ENCODE data around the gene LY6G6D.
A peak's percentile ranks its signal among the peaks of the same experiment; 100 is the strongest.

Gene LY6G6D

DNA sequence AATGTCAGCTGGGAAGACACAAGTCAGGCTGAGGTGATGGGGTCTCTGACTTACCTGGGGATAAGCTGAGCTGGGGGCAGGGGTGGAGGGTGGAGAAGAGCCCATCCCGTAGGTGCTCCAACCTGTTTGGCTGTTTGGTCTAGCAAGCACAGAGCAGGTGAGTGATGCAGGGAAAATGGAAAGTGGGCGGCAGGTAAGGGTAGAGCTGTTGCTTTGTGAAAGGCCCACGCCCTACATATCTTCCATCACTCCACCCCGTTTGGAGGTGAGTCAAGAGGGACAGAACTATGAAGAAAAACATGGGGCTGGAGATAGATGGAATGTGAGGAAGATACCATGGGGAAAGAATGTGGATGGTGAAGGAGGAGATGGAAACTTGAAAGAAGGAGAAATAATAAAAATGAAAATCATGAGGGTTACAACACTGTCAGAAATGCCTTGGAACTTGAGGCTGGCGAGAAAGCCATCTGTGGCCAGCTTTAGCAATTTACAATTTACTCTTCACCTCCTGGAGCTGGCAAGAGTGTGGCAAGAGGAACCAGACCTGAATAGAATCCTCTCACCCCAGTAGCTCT is 5.1 kb downstream of the LY6G6D start:
- DNase-seq (ENCODE audit: low read depth): no peak

DNA sequence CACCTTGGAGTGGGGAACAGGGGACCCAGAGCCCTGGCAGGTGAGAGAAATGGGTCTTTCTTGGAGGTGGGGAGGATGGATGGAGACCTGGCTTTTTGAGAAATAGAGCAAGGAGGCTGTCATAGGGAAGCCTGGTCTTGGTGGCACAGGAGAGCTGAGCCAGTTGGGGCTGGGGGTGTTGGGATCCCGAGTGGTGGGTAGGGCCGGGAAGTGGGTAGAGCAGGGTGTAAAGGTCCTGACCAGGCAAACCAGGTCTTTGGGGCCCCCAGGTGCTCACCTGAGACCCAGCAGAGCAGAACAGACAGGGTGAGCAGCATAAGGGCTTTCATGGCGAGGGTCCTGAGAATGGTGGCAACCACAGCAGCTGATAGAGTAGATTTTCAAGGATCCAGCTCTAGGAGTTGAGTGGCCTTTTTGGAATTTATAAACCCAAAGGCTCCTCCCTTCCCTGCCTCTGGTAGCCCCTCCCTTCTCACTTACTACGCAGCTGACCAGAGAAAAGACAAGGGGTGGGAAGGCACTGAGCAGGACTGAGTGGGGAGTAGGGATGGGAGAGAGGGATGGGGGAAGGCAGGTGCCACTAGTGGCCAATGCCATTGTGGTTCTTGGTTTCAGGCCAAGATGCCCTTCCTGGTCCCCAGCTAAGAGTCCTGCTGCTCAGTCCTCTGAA is 6.3 kb downstream of the LY6G6D start, which contains the start of gene LY6G6C:
TSS of gene LY6G6C (minus strand) at position 396 of the 670 bp plus-strand sequence. CDS start at position 329, 67 bp downstream.
- DNase-seq (ENCODE audit: low read depth): no peak

DNA sequence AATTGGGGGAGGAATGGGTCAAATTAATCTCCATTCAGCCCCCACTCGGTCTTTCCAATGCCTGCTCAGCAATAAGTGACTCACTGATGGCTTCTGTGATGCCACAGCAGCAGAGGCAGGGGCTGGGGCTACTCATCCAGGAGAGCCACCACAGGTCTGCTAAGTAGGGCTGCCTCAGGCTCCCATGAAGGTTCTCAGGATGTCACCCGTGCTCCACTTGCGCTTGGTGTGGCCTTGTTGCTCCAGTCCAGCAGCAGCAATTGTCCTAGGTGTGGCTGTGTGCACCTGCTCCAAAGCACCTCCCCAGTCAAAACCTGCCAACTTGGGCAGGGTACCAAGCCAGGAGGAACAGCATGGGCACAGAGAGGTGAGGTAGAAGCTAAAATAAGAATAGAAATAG is 7.0 kb downstream of the LY6G6D start:
- no peak for DNase-seq (ENCODE audit: low read depth)

DNA sequence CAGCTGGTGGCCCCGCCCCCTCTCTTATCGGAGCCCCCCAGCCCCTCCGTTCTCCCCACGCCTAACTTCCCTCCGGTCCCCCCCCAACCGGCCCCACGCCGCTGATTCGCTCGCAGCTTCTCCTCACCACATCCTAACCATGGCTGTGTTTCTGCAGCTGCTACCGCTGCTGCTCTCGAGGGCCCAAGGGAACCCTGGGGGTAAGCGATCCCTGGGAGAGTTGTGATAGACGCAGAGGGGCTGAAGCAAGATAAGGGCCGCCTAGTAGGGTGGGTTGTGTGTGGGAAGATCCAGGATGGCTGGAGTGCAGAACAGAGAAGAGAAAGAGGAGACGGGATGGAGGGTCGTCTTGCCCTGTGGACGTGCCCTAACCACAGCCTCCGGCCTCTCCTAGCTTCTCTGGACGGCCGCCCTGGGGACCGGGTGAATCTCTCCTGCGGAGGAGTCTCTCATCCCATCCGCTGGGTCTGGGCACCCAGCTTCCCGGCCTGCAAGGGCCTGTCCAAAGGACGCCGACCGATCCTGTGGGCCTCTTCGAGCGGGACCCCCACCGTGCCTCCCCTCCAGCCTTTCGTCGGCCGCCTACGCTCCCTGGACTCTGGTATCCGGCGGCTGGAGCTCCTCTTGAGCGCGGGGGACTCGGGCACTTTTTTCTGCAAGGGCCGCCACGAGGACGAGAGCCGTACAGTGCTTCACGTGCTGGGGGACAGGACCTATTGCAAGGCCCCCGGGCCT is 8.3 kb downstream of the LY6G6D start, which contains the start of gene MPIG6B:
TSS of gene MPIG6B (plus strand) at position 129 of the 735 bp plus-strand sequence. CDS start at position 140, 11 bp downstream.
- no peak for DNase-seq (ENCODE audit: low read depth)

DNA sequence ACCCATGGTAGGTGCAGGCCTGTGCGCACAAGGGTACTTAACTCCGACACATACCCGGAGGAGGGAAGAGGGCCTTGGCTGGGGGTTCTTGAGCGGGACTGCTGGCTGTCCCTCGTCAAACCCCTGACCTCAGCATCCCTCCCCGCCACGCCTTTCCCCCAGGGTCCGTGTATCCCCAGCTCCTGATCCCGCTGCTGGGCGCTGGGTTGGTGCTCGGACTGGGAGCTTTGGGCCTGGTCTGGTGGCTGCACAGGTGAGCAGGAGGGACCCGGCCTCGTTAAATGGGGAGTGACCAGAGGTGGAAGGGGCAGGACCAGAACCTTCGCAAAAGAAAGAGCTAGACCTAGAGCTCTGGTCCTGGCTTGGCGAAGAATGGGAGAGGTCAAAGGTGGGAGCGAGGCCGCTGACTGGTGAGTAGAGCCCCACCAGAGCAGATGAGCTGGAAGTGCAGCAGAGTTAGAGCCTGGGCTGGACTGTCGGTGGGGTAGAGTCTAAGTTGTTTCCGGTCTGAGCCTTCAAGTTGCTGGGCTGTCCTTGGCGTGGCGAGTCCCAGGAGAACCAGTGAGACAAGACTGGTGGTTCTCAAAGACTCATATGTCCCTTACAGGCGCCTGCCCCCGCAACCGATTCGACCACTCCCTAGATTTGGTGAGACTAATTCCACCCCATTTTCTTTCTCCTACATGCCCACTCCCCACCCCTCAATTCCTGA is 9.0 kb downstream of the LY6G6D start:
- DNase-seq (ENCODE audit: low read depth): no peak

DNA sequence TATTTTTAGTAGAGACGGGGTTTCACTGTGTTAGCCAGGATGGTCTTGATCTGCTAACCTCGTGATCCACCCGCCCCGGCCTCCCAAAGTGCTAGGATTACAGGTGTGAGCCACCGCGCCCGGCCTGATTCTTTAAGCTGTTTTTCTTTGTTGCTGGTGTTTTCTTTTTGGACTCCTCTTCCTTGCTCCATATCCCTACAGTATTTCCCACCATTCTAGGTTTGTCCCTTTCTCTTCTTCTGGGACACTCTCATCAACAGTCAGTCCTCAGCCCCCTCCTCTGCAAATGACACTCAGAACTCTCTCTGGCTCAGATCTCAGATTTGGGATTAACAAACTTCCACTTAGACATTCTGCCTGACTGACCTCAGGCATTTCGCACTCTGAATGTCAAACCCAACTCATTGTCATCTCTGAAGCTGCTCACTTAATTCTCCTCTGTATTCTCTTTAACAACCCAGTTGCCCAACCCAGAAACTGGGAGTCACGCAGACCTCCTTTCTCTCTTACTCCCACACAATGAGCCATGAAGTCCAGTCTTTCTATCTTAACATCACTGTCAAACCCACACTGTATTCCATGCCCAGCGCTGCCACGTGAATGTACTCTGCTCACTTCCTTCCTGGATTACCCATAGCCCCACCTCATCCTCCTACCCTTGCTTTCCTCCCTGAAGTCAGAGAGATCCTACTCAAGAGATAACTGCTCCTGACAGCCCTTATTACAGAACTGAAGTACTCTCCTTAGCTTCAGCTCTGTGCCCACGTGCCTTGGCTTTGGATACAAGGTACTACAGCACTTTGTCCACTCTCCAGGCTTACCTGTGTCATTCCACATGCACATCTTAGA is 10.6 kb downstream of the LY6G6D start:
- DNase-seq (ENCODE audit: low read depth): no peak

DNA sequence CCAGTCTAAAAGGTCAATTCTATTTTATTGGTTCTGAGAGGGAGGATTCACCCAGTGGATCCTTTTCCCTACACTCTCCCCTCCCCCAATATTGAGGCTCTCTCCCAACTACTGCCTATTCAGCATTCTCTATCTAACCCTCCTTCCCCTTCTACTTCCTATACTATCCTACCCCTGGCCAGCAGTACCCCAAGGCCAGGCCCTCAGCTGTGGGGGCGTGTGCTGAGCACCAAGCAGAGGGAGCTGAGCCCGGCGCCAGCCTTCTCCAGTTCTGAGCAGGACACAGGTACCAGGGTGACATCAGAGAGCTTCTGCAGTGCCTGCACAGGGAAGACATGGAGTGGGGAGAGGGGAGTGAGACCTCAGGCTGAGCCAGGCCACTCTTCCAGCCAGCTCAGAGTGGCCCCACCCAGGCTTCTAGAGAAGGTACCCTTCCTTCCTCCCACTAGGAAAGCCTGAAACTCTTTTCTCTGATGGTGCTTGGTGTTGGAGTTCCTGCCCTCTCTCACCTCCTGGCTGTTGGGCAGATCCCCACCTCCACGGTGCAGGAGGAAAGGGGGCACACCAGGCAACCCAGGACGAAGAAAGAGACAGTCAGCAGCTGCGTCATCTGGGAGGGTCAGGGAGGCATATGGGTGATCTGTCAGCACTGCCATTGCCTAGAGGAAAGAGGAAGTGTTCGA is 12.0 kb downstream of the LY6G6D start:
- DNase-seq (ENCODE audit: low read depth): no peak

DNA sequence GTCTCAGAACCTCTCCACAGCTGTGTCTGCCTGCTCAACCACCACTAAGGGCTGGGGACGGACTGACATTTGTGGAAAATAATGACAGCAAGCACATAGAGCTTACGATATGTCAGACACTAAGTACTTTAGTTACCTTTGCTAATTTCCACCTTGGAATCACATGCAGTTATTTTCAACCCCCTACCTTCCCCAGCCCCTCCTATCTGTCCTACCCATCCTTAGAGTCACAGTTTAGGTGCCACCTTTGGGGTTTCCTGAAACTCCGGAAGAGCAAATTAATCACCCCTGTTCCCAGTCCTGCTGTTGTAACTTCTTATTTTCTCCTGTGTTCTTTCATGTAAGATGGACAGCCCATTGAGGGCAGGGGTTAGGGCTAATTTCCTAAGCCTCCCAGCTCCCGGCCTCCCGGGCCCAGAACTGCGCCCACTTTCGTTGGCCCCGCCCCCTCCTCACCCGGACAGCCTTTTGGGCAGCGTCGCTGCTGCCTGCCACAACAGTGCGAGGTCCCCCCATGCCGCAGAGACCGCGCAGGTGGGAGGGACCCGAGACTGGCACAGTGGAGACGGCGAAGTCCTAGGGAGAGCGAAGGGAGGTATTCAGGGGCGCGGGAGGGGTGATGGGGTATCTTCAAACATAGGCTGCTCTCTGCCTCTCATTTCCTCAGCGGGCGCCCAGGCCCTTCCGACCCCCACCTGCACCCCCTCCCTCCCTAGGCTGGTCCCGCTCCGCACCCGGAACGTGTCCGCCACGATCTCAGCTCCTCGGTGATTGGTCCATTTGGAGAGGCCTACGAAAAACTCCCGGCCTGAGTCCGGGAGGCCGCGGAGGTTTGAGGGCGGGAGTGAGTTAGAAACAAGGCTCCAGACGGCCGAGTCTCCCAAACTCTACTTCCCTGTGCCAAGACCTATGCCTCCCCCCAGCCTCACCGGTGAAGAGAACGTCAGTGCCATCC is 12.8 kb downstream of the LY6G6D start:
- DNase-seq (ENCODE audit: low read depth): no peak

DNA sequence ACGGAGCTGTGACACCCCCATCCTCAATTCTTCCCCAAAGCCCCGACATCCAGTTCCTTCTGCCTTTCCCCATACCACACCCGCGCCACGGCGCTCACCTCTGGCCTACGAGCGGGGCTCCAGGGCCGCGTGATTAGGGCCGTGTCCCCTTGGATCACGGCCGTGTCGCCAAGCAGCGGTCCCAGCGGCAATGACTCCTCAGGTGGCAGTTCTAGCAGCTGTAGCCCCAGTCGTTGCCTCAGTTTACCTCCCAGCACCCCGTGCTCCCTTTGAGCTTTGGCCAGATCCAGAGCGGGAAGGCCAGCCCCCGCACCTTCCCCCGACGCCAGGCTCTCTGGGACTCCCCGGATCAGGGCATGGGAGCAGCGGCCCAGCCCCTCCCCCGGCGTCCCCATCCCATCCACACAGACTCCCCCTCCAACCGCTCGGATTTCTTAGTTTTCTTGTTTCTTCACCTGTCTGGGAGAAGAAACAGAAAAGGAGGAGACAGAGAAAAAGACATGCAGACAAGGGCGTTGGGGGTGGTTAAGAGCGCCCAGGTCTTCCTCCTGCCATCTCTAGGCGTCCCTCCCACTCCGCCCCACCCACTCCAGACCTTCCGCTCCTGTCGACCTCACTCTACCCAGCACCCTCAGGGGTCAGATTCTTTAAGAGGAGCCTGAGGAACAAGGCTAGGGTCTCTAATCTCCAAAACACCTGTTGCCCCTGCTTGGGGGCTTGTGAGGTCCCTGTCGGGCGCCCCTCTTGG is 13.8 kb downstream of the LY6G6D start, which contains the start of gene DDAH2:
TSS of gene DDAH2 (minus strand) at position 533 of the 748 bp plus-strand sequence. CDS start at position 395, 138 bp downstream.
- no peak for DNase-seq (ENCODE audit: low read depth)

DNA sequence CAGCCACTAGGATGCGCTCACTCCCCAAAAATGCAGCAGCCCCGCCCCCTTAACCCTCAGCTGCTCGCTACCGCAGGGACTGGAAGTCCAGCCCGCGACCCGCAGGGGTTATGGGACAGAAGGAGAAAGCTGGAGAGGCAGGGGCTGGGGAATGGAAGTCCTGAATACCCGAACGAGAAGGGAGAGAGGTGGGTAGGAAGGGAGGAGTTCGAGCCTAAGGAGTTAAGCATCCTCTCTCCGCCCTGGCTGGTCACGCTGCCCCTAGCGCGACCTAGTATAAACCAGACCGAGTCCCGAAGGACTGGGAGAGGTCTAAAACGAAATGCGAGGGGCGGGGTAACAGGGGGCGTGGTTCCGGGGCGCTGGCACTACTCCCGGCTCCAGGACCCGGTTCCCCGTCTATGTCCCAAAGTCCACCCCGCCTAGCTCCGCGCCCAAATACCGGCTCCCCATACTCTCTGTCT is 14.4 kb downstream of the LY6G6D start:
- DNase-seq (ENCODE audit: low read depth): peak; percentile 74

DNA sequence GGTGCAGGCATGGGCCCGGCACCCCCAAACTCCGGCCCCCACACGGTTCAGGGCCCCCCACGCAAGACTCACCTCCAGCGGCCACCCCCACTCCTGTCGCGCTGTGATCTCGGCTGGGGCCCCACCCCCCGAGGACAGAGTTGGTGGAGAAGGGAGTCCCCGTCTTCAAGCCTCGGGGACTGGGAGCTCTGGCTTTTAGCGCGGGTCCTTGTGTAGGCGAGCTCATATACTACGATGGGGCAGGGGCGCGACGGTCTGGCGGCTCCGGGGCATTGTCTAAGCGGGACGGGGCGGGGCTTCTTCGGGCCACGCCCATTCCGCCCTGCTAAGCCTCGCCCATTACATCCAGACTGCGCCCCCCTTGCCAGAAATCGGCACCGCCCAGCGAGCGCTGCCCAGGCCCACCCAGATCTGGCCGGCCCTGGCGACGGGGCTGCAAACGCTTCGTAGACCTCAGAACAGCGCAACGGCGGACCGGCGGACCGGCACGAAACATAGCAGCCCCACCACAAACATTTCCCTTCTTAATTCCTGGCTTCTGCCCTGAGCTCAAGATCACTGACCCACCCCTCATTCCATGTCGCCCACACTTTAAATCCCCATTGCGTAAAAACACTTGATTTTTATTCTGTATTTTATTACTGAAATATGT is 15.0 kb downstream of the LY6G6D start:
- DNase-seq (ENCODE audit: low read depth): peak; percentile 64

DNA sequence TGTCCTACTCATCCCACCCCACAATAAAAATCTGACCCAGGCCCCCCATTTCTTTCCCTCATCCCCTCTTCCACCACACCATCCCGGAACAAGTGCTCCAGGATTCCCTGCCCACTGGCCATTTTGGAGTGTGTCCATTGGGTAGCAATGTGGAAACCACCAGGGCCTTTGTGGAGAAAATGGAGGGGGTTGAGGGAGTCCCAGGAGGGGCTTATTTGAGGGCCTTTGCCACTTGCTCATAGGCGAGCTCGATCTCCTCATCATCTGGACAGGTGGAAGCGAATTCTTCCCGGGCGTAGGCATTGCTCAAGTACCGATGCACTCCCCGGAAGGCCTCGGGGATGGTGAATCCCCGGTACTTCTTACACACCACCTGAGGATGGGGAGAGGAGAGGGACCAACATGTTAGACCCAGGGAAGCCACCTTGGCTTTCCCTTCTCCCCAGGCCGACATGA is 15.5 kb downstream of the LY6G6D start:
- DNase-seq (ENCODE audit: low read depth): no peak

DNA sequence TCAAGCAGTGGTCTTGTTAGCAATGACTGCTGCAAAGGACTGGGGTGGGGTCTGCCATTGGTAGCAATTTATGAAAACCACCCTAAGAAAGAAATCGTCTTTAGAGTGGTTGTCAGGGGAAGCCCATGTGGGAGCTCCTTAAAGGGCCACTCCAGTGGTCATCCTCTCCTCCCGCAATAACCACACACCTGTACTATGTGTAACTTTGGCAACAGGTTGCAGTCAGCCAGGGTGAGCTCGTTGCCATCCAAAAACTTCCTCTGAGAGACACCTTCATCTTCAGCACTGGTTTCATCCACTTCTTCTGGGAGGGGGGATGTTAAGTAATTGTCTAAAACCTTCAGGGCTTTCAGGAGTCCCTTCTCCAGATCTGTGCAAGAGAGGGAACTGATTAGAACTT is 16.9 kb downstream of the LY6G6D start:
- DNase-seq (ENCODE audit: low read depth): no peak

DNA sequence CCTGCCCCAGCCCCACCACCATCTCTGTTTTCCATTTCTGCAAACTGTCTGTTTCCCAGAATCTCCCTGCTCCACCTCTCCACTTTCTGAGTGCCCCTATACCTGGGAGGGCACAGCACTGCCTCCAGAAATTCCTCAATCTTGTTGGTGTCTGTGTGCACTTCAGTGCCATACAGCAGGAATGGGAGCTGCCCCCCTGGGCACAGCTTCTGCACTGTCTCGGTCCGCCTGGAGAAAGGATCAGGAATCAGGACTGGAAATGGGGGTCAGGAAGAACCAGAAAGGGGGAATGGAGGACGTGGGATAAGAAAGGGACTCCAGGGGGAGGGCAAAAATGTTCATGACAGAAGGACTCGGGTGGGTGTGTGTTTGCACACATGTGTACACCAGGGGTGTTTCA is 18.6 kb downstream of the LY6G6D start:
- no peak for DNase-seq (ENCODE audit: low read depth)

DNA sequence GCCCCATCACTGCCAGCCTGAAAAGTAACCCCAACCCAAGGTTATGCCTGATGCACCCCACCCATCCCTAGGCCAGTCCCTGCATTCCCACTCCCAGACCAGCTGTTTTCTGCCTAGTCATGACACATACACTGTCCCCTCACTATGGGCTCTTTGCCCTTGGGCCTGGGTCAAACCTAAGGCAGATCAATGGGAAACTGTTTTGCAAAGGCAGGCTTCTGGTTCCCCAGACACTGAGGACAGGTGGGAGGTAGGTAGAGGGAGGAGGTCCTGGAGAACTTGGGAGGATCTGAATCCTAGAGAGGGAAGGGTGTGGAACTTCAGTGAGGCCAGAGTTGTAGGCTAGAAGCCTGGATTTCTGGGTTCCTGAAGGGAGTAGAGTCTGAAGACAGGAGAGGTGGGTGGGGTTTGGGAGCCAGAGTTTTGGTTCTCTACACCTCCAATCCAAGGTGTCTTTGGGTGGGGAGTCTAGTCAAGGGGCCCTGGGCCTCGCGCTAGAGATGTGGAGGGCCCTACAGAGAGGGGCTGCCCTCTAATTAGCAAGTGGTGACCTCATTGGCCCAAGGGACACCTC is 19.2 kb downstream of the LY6G6D start:
- DNase-seq (ENCODE audit: low read depth): no peak

DNA sequence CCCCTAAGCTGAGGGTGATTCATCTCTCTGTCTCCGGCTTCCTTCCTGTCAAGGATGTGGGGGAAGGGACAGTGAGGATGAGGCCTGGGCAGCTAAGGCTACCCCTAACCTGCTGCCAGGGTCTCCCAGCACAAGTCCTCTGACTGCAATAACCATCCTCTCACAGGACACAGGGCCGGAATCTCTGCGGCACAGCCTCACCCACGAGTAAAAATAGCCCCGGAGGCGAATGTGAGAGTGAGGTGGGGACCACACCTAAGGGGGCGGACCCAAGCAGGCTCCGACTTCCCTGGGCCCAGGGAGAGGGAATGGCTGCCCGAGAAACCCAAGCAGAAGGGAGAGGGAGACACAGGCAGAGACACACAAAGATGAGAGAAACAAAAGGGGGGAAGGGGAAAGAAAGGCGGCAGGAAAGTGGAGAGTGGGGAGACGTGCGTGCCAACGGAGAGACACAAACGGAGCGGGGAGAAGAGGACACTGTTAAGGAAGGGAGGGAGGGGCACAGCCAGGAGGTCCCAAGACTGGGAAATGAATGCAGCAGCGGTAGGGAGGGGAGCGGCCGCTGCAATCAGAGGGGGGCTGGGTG is 19.8 kb downstream of the LY6G6D start:
- DNase-seq (ENCODE audit: low read depth): no peak

DNA sequence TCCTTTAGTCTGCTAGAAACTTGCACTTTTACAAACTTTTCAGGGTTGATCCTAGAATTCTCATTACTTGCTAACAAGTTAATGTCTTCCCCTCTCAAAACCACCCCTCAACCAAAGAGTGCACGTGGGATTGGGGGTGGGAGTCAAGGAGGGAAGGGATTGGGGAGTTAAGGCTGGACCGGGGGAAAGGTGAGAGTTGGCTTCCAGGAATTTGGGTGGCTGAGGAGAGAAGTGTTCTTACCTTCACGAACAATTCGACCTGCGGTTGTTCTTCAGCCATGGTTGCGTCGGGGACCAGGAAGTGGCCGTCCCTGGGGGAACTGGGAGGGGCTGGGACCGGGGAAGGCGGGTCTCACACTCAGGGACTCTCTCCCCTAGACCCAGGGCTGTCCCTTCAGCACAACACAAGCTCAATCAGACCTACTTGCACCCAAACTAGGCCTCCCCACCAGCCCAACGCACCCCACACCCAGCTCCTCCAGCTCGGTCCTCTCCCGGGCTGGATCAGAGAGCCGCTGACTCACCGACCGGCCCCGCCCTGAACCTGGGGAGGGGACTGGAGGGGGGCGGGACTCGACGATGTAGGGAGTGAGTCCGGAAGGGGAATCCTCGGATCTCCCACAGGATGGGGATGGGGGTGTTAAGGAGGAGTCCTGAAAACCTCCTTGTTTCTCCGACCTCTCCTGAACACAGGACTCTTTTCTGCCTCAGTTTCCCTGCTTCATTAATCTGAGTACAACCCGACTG is 21.0 kb downstream of the LY6G6D start, which contains the start of gene CLIC1:
TSS of gene CLIC1 (minus strand) at position 510 of the 747 bp plus-strand sequence. CDS start at position 280, 230 bp downstream.
- DNase-seq (ENCODE audit: low read depth): peak; percentile 78
